Keratinocyte (primary cell): ENCODE measurements around the gene KCNMB3.

Source experiments
- EZH2 ChIP-seq: IDR thresholded peaks from one replicate; pipeline ENCODE4 v1.6.1; 2012; ENCODE audit warnings: inconsistent platforms, mild to moderate bottlenecking, low read length, moderate library complexity
- TF ChIP-seq, protein P1 (sequence below), 3 experiments: IDR thresholded peaks in 1 of 3; conservative IDR thresholded peaks in 1 of 3; optimal IDR thresholded peaks in 1 of 3; 2 replicates in 2 of 3; 3 replicates in 1 of 3; pipeline versions ENCODE3 to v1.5.1; 2011; ENCODE audit warnings: low read length in 3 of 3, mild to moderate bottlenecking in 3 of 3, moderate library complexity in 2 of 3, control low read depth in 1 of 3, inconsistent platforms in 1 of 3; ENCODE audit not compliant: insufficient read depth in 2 of 3; ENCODE audit errors: extremely low read depth in 1 of 3

DNA sequence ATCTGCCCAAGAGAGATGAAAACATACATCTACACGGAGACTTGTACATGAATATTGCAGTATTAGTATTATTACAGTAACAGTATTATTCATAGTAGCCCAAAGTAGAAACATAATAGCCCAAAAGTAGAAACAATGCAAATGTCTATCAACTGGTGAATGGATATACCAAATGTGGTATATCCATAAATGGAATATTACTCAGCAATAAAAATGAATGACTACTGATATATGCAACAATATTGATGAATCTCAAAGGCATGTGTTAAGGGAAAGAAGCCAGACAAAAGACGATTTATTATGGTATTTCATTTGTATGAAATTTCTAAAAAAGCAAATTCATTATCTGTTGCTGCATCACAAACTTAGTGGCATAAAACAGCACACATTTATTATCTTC is 48.4 kb upstream of the KCNMB3 start:
- TF ChIP-seq, protein P1, sequence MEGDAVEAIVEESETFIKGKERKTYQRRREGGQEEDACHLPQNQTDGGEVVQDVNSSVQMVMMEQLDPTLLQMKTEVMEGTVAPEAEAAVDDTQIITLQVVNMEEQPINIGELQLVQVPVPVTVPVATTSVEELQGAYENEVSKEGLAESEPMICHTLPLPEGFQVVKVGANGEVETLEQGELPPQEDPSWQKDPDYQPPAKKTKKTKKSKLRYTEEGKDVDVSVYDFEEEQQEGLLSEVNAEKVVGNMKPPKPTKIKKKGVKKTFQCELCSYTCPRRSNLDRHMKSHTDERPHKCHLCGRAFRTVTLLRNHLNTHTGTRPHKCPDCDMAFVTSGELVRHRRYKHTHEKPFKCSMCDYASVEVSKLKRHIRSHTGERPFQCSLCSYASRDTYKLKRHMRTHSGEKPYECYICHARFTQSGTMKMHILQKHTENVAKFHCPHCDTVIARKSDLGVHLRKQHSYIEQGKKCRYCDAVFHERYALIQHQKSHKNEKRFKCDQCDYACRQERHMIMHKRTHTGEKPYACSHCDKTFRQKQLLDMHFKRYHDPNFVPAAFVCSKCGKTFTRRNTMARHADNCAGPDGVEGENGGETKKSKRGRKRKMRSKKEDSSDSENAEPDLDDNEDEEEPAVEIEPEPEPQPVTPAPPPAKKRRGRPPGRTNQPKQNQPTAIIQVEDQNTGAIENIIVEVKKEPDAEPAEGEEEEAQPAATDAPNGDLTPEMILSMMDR (optimal IDR thresholded peaks at IDR 0.05 in 1 of 3, IDR thresholded peaks at IDR 0.05 in 1 of 3, conservative IDR thresholded peaks at IDR 0.05 in 1 of 3; ENCODE audit: extremely low read depth in 1 of 3, insufficient read depth in 2 of 3, low read length in 3 of 3), result no peak
- TF ChIP-seq EZH2, result no peak
